Upper lobe of left lung (tissue), 4 donors: ENCODE results near the gene BFSP2.

Experiments
- CTCF ChIP-seq, 6 experiments: fragments of 450-650 bp in 4 of 6; fragments of 200-600 bp in 2 of 6; sonication (generic) in 2 of 6; IDR thresholded peaks; one replicate each; pipeline ENCODE4 v1.5.1; 2016 to 2019; ENCODE audit warnings: antibody characterized with exemption in 6 of 6
- EP300 ChIP-seq, 4 donors: sonication (generic); formaldehyde crosslinking; IDR thresholded peaks; one replicate each; pipeline ENCODE4 v1.5.1; 2017; ENCODE audit warnings: antibody characterized with exemption in 4 of 4, control low read depth in 2 of 4
- POLR2A ChIP-seq, 4 donors: fragments of 450-650 bp; IDR thresholded peaks; one replicate each; pipeline ENCODE4 v1.5.1; 2016 to 2017; ENCODE audit warnings: antibody characterized with exemption in 4 of 4, mild to moderate bottlenecking in 2 of 4
- POLR2AphosphoS5 ChIP-seq, 2 donors: sonication (generic); formaldehyde crosslinking; IDR thresholded peaks; one replicate each; pipeline ENCODE4 v1.5.1; 2017; ENCODE audit warnings: antibody characterized with exemption in 2 of 2

- TF ChIP-seq CTCF (IDR thresholded peaks at IDR 0.05) (no peak), POLR2A (IDR thresholded peaks at IDR 0.05) (no peak), EP300 (IDR thresholded peaks at IDR 0.05) (no peak), POLR2AphosphoS5 (IDR thresholded peaks at IDR 0.05) (no peak)
Measured at GRCh38 chr3:133393691-133394474, 6.0 kb upstream of the BFSP2 start.
